GM12892 (cell line): Measurements from ENCODE around the gene SLC7A11.

Experiments used
- POLR2A ChIP-seq: IDR thresholded peaks from 2 replicates; pipeline ENCODE4 v1.6.1; 2011; ENCODE audit warnings: low read depth, low read length, control low read depth
- POLR2AphosphoS5 ChIP-seq: IDR thresholded peaks from 2 replicates; pipeline ENCODE4 v1.6.1; 2011; ENCODE audit warnings: low read depth, low read length, control low read depth

- no peak for TF ChIP-seq POLR2A
- TF ChIP-seq POLR2AphosphoS5 = no peak
Observed at GRCh38 chr4:138275963-138276621, 33.9 kb upstream of the SLC7A11 start.
